SU-DHL-6 (cell line): ENCODE data around the gene ATG2A.
A peak's percentile ranks its signal among the peaks of the same experiment; 100 is the strongest.

Source experiments
- H2AFZ ChIP-seq: fragments of 200-600 bp; sonication (generic); 2 replicates; pipeline ENCODE4 v1.6.1; 2014; ENCODE audit warnings: low read depth, mild to moderate bottlenecking, moderate library complexity, mixed read lengths, antibody characterized with exemption, low read length; ENCODE audit not compliant: severe bottlenecking
- H3F3A ChIP-seq: fragments of 200-600 bp; shearing (Covaris generic); 2 replicates; pipeline ENCODE4 v1.6.0; 2016; ENCODE audit warnings: antibody characterized with exemption, mild to moderate bottlenecking; ENCODE audit not compliant: insufficient read depth
- H3K27ac ChIP-seq: fragments of 200-600 bp; sonication (generic); 2 replicates; pipeline ENCODE4 v1.5.1; 2016; ENCODE audit warnings: low read depth, mild to moderate bottlenecking, low read length, moderate library complexity, mixed read lengths
- H3K27me3 ChIP-seq: fragments of 200-600 bp; sonication (generic), shearing (Covaris generic); 2 replicates; pipeline ENCODE4 v1.6.0; 2014; ENCODE audit warnings: mild to moderate bottlenecking, low read length
- H3K36me3 ChIP-seq: fragments of 200-600 bp; sonication (generic); 2 replicates; pipeline ENCODE4 v1.6.1; 2014; ENCODE audit warnings: mild to moderate bottlenecking, low read length, mixed read lengths
- H3K4me2 ChIP-seq: fragments of 300-600, 200-600 bp; shearing (Covaris generic), sonication (generic); 2 replicates; pipeline ENCODE4 v1.6.0; 2014; ENCODE audit warnings: low read length, low read depth, mild to moderate bottlenecking; ENCODE audit not compliant: poor library complexity, severe bottlenecking
- H3K4me3 ChIP-seq: fragments of 200-600 bp; sonication (generic); 2 replicates; pipeline ENCODE4 v1.5.1; 2014; ENCODE audit warnings: antibody characterized with exemption, low read length, mild to moderate bottlenecking, mixed read lengths; ENCODE audit not compliant: insufficient read depth, poor library complexity, severe bottlenecking
- H3K79me2 ChIP-seq: fragments of 200-600 bp; sonication (generic); 2 replicates; pipeline ENCODE4 v1.6.1; 2014; ENCODE audit warnings: mild to moderate bottlenecking, low read length, moderate library complexity; ENCODE audit not compliant: insufficient read depth
- H3K9ac ChIP-seq: fragments of 200-600 bp; sonication (generic); 2 replicates; pipeline ENCODE4 v1.7.0; 2014; ENCODE audit warnings: mild to moderate bottlenecking, low read length
- H3K9me2 ChIP-seq: fragments of 200-600 bp; sonication (generic); replicated peaks from 2 replicates; pipeline ENCODE4 v1.6.1; 2014; ENCODE audit warnings: low read length; ENCODE audit not compliant: insufficient read depth
- H3K9me3 ChIP-seq: fragments of 200-600 bp; sonication (generic); 2 replicates; pipeline ENCODE4 v1.6.1; 2014; ENCODE audit warnings: low read length, mixed read lengths; ENCODE audit not compliant: insufficient read depth
- H4K20me1 ChIP-seq: fragments of 200-600 bp; sonication (generic); 2 replicates; pipeline ENCODE4 v1.6.1; 2014; ENCODE audit warnings: low read depth, mild to moderate bottlenecking, antibody characterized with exemption, low read length, moderate library complexity, mixed read lengths
- CTCF ChIP-seq: fragments of 200-600 bp; sonication (generic); IDR thresholded peaks from one replicate; pipeline ENCODE4 v1.5.1; 2017; ENCODE audit warnings: antibody characterized with exemption, mild to moderate bottlenecking, low read length, moderate library complexity; ENCODE audit not compliant: insufficient read depth, poor library complexity, severe bottlenecking
- EZH2phosphoT487 ChIP-seq: fragments of 200-600 bp; sonication (generic), shearing (Covaris generic); conservative IDR thresholded peaks from 2 replicates; pipeline ENCODE4 v1.6.1; 2018; ENCODE audit warnings: mild to moderate bottlenecking, antibody characterized with exemption, low read length, moderate library complexity, mixed read lengths

The ATG2A gene

GRCh38 chr11:64867748-64868462 is 49.1 kb downstream of the ATG2A start:
- H3K36me3 ChIP-seq: peaks cover 15% of the 10 kb centered on the region
- no peaks in the 10 kb centered on the region for H4K20me1 ChIP-seq
- peaks cover 50% of the 10 kb centered on the region for H3F3A ChIP-seq
- no peak overlapping the region for H3K9ac ChIP-seq
- H3K27ac ChIP-seq: peak overlapping the region; percentile 94
- no peaks in the 10 kb centered on the region for H3K27me3 ChIP-seq
- no peak overlapping the region for H3K4me3 ChIP-seq
- H3K4me2 ChIP-seq: no peak overlapping the region
- H3K9me2 ChIP-seq: no peaks in the 10 kb centered on the region
- peaks cover 94% of the 10 kb centered on the region for H3K79me2 ChIP-seq
- H3K9me3 ChIP-seq: no peaks in the 10 kb centered on the region
- TF ChIP-seq CTCF (no peak), EZH2phosphoT487 (no peak)
- no peak overlapping the region for H2AFZ ChIP-seq

DNA sequence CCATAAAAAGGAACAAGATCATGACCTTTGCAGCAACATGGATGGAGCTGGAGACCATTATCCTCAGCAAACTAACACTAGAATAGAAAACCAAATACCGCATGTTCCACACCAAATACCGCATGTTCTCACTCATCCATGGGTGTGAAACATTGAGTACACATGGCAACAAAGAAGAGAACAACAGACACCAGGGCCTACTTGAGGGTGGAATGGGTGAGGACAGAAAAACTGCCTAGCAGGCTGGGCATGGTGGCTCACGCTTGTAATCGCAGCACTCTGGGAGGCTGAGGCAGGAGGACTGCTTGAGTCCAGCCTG is 50.9 kb downstream of the ATG2A start:
- TF ChIP-seq CTCF (no peak), EZH2phosphoT487 (no peak)
- Histone ChIP-seq H3K27me3 (no peaks in the 10 kb centered on the region), H3K9me2 (no peaks in the 10 kb centered on the region), H2AFZ (no peak overlapping the region), H3K9me3 (no peaks in the 10 kb centered on the region), H3K36me3 (peaks cover 15% of the 10 kb centered on the region), H3K4me2 (peak overlapping the region; percentile 62), H3K9ac (peak overlapping the region; percentile 14; the same call in 1 of the 2 replicates), H3K79me2 (peaks cover 93% of the 10 kb centered on the region), H3K27ac (peak overlapping the region; percentile 93), H3F3A (peaks cover 68% of the 10 kb centered on the region), H3K4me3 (peak overlapping the region; percentile 4), H4K20me1 (no peaks in the 10 kb centered on the region)

- H4K20me1 ChIP-seq: no peaks in the 10 kb centered on the region
- H3K4me3 ChIP-seq: peak overlapping the region; percentile 12
- peaks cover 89% of the 10 kb centered on the region for H3K79me2 ChIP-seq
- no peak overlapping the region for H2AFZ ChIP-seq
- H3K9me2 ChIP-seq: no peaks in the 10 kb centered on the region
- peaks cover 66% of the 10 kb centered on the region for H3F3A ChIP-seq
- peaks cover 15% of the 10 kb centered on the region for H3K36me3 ChIP-seq
- peak overlapping the region; percentile 62 for H3K4me2 ChIP-seq
- TF ChIP-seq CTCF (no peak), EZH2phosphoT487 (no peak)
- H3K9me3 ChIP-seq: no peaks in the 10 kb centered on the region
- peak overlapping the region; percentile 62 for H3K9ac ChIP-seq
- H3K27ac ChIP-seq: peak overlapping the region; percentile 93
- no peaks in the 10 kb centered on the region for H3K27me3 ChIP-seq
Observed at GRCh38 chr11:64865286-64866172, 51.5 kb downstream of the ATG2A start.
